ENCODE data around the gene KSR1. TPM values are rescaled to one million over a fixed set of nuclear protein-coding genes. Genes with fewer than 3 reads are reported as not detected.

Gene KSR1
- polyA plus RNA-seq, 1 of the 3 experiments (the other 2 are of a cell fraction) = 7.5 TPM

- Histone ChIP-seq H4K20me1 (ENCODE audit: insufficient read depth) (no peaks in the 10 kb centered on the region), H3K36me3 (replicated peaks in 1 of 2; ENCODE audit: control insufficient read depth in 1 of 2, insufficient read depth in 2 of 2, low read length in 1 of 2) (no peaks in the 10 kb centered on the region), H3K9me2 (no peaks in the 10 kb centered on the region), H3K27ac (ENCODE audit: low read depth in 2 of 2, low read length in 1 of 2) (no peak overlapping the region), H3K79me2 (ENCODE audit: insufficient read depth) (no peaks in the 10 kb centered on the region), H3K27me3 (ENCODE audit: insufficient read depth) (no peaks in the 10 kb centered on the region), H2AFZ (ENCODE audit: low read depth) (no peak overlapping the region), H3K9me3 (no peaks in the 10 kb centered on the region), H3K4me1 (ENCODE audit: control insufficient read depth in 1 of 2, insufficient read depth in 2 of 2, low read depth in 1 of 2, low read length in 1 of 2) (peaks cover 8 to 11% of the 10 kb centered on the region in 2 experiments; a peak in 2 of 4 replicates), H3K4me3 (ENCODE audit: low read depth in 2 of 2, low read length in 1 of 2) (no peak overlapping the region), H3F3A (replicated peaks; ENCODE audit: insufficient read depth) (no peaks in the 10 kb centered on the region), H3K9ac (no peak overlapping the region), H3K4me2 (no peak overlapping the region)
- TF ChIP-seq TAF1 (IDR thresholded peaks at IDR 0.05; ENCODE audit: borderline replicate concordance, low read depth, low read length) (no peak), FOXM1 (IDR thresholded peaks at IDR 0.05; ENCODE audit: low read depth) (no peak), YY1 (IDR thresholded peaks at IDR 0.05; ENCODE audit: low read depth) (no peak), JUND (IDR thresholded peaks at IDR 0.05) (no peak), SIN3A (IDR thresholded peaks at IDR 0.05; ENCODE audit: borderline replicate concordance, low read depth, low read length) (no peak), CHD2 (IDR thresholded peaks at IDR 0.05; ENCODE audit: low read length, partially characterized antibody) (no peak), TCF12 (IDR thresholded peaks at IDR 0.05) (no peak), USF1 (IDR thresholded peaks at IDR 0.05; ENCODE audit: borderline replicate concordance, low read depth) (no peak), RAD21 (IDR thresholded peaks at IDR 0.05; ENCODE audit: low read length) (no peak), REST (IDR thresholded peaks at IDR 0.05; ENCODE audit: low read depth, low read length) (no peak), EP300 (IDR thresholded peaks at IDR 0.05; ENCODE audit: borderline replicate concordance in 1 of 2, low read depth in 1 of 2, low read length in 1 of 2) (no peak), RCOR1 (IDR thresholded peaks at IDR 0.05; ENCODE audit: low read length) (no peak), ZBTB33 (IDR thresholded peaks at IDR 0.05; ENCODE audit: borderline replicate concordance, low read depth) (no peak), CTCF (IDR thresholded peaks at IDR 0.05) (no peak), TEAD4 (IDR thresholded peaks at IDR 0.05; ENCODE audit: borderline replicate concordance, insufficient read depth) (no peak), MEF2A (IDR thresholded peaks at IDR 0.05; ENCODE audit: borderline replicate concordance, low read depth) (no peak), POLR2AphosphoS5 (IDR thresholded peaks at IDR 0.05; ENCODE audit: low read depth, low read length) (no peak), EZH2phosphoT487 (IDR thresholded peaks at IDR 0.05; ENCODE audit: borderline replicate concordance, low read depth) (no peak)
- WGBS (ENCODE audit: low lambda C conversion rate) = 90% methylated on average over 10 of the region's 12 CpGs
- ChIA-PET CTCF (no interaction called here), POLR2A (no interaction called here)
- no peak for DNase-seq
Observed at GRCh38 chr17:27535178-27535928, 79.1 kb downstream of the KSR1 start.
